Keratinocyte (primary cell): ENCODE measurements around the gene TLR9. TPM values are rescaled to one million over a fixed set of nuclear protein-coding genes. Genes with fewer than 3 reads are reported as not detected.

Experiments used
- DNase-seq: peaks from one replicate; pipeline ENCODE4 v3.0.0-alpha.2; 2011; ENCODE audit warnings: low read depth, missing footprints, low spot score
- FAIRE-seq: peaks from 2 replicates; lab custom pipeline; 2011; peaks lifted over from hg19 to GRCh38; lab: Jason Lieb, UNC
- H2AFZ ChIP-seq: 2 replicates; pipeline ENCODE4 v1.6.0; 2012; ENCODE audit warnings: low read length, control low read depth, inconsistent platforms; ENCODE audit not compliant: control insufficient read depth
- H3K27ac ChIP-seq: 2 replicates; pipeline ENCODE4 v1.5.1; 2011; ENCODE audit warnings: low read length; ENCODE audit not compliant: control insufficient read depth, insufficient read depth
- H3K27me3 ChIP-seq: 3 replicates; pipeline ENCODE4 v1.6.0; 2011; ENCODE audit warnings: low read length; ENCODE audit not compliant: control insufficient read depth, insufficient read depth; ENCODE audit errors: extremely low read depth
- H3K36me3 ChIP-seq, 2 experiments: 2 replicates in 1 of 2; 3 replicates in 1 of 2; pipeline ENCODE4 v1.5.1; 2011; ENCODE audit warnings: low read length in 2 of 2, mild to moderate bottlenecking in 1 of 2; ENCODE audit not compliant: control insufficient read depth in 2 of 2, insufficient read depth in 2 of 2; ENCODE audit errors: extremely low read depth in 1 of 2
- H3K4me1 ChIP-seq: 3 replicates; pipeline ENCODE4 v1.5.1; 2011; ENCODE audit warnings: low read length; ENCODE audit not compliant: control insufficient read depth, insufficient read depth; ENCODE audit errors: extremely low read depth
- H3K4me2 ChIP-seq: 3 replicates; pipeline ENCODE4 v1.6.0; 2011; ENCODE audit warnings: low read depth, low read length; ENCODE audit not compliant: control insufficient read depth, insufficient read depth; ENCODE audit errors: extremely low read depth
- H3K4me3 ChIP-seq, 3 experiments: fragments of 200-600 bp in 1 of 3; sonication (generic) in 1 of 3; 2 replicates in 2 of 3; 3 replicates in 1 of 3; pipeline ENCODE4 v1.5.1; 2011 to 2016; ENCODE audit warnings: low read length in 3 of 3, mild to moderate bottlenecking in 3 of 3, control low read depth in 2 of 3, inconsistent platforms in 1 of 3, low read depth in 1 of 3, mixed read lengths in 1 of 3, mixed run types in 1 of 3, moderate library complexity in 1 of 3; ENCODE audit not compliant: control insufficient read depth in 2 of 3, insufficient read depth in 2 of 3; ENCODE audit errors: extremely low read depth in 1 of 3
- H3K79me2 ChIP-seq: 2 replicates; pipeline ENCODE4 v1.6.0; 2012; ENCODE audit warnings: low read length; ENCODE audit not compliant: control insufficient read depth, insufficient read depth
- H3K9ac ChIP-seq: 3 replicates; pipeline ENCODE4 v1.6.0; 2011; ENCODE audit warnings: low read length; ENCODE audit not compliant: control insufficient read depth, insufficient read depth; ENCODE audit errors: extremely low read depth
- H3K9me1 ChIP-seq: 3 replicates; pipeline ENCODE4 v1.6.0; 2011; ENCODE audit warnings: low read length; ENCODE audit not compliant: control insufficient read depth, insufficient read depth; ENCODE audit errors: extremely low read depth
- H3K9me3 ChIP-seq: 2 replicates; pipeline ENCODE4 v1.5.1; 2012; ENCODE audit warnings: low read depth, low read length; ENCODE audit not compliant: control insufficient read depth
- H4K20me1 ChIP-seq: 3 replicates; pipeline ENCODE4 v1.6.0; 2011; ENCODE audit warnings: low read length; ENCODE audit not compliant: control insufficient read depth, insufficient read depth; ENCODE audit errors: extremely low read depth
- CTCF ChIP-seq, 3 experiments: IDR thresholded peaks in 1 of 3; conservative IDR thresholded peaks in 1 of 3; optimal IDR thresholded peaks in 1 of 3; 2 replicates in 2 of 3; 3 replicates in 1 of 3; pipeline versions ENCODE3 to v1.5.1; 2011; ENCODE audit warnings: low read length in 3 of 3, mild to moderate bottlenecking in 3 of 3, moderate library complexity in 2 of 3, control low read depth in 1 of 3, inconsistent platforms in 1 of 3; ENCODE audit not compliant: insufficient read depth in 2 of 3; ENCODE audit errors: extremely low read depth in 1 of 3
- EZH2 ChIP-seq: IDR thresholded peaks from one replicate; pipeline ENCODE4 v1.6.1; 2012; ENCODE audit warnings: inconsistent platforms, mild to moderate bottlenecking, low read length, moderate library complexity
- dilution Hi-C: fragments of 300-500 bp; cut with MboI; formaldehyde crosslinking; loops from one replicate; pipeline ENCODE4 v1.7.0; 2020; ENCODE audit warnings: low sequenced_read_pairs; ENCODE audit not compliant: extremely low pct_ligation_motif_present
- polyA plus RNA-seq, 5 experiments: library from polyadenylated mRNA; depleted of rRNA in 3 of 5; stranded (reverse) in 3 of 5; stranded (forward) in 1 of 5; unstranded in 1 of 5; fragments of >200 nt; gene quantifications; 1 replicate in 1 of 5; 2 replicates in 3 of 5; 3 replicates in 1 of 5; pipeline versions ENCODE4 v1.2.1 to v1.2.3, GENCODE V29; 2011 to 2012; ENCODE audit warnings: missing spikeins in 2 of 5, low read depth in 1 of 5, low replicate concordance in 1 of 5

Gene TLR9
- polyA plus RNA-seq, 1 donor (not counting 4 experiments of a cell fraction or from before 2014, with no cell fraction given): not detected

GRCh38 chr3:52249683-52250082 lies 24.2 kb upstream of the TLR9 start:
- H3K4me2 ChIP-seq: no peak overlapping the region
- dilution Hi-C loops: no loop called here
- H3K36me3 ChIP-seq: peaks cover 15 to 22% of the 10 kb centered on the region in 2 experiments
- no peaks in the 10 kb centered on the region for H3K79me2 ChIP-seq
- TF ChIP-seq EZH2 (no peak), CTCF (optimal IDR thresholded peaks at IDR 0.05 in 1 of 3, IDR thresholded peaks at IDR 0.05 in 1 of 3, conservative IDR thresholded peaks at IDR 0.05 in 1 of 3; ENCODE audit: extremely low read depth in 1 of 3, insufficient read depth in 2 of 3, low read length in 3 of 3) (no peak)
- no peaks in the 10 kb centered on the region for H3K9me1 ChIP-seq
- no peak for DNase-seq
- H4K20me1 ChIP-seq: peaks cover 2% of the 10 kb centered on the region
- H2AFZ ChIP-seq: no peak overlapping the region
- no peak for FAIRE-seq
- no peak overlapping the region for H3K4me3 ChIP-seq
- no peaks in the 10 kb centered on the region for H3K27me3 ChIP-seq
- H3K9ac ChIP-seq: no peak overlapping the region
- H3K4me1 ChIP-seq: peaks cover 25% of the 10 kb centered on the region
- H3K27ac ChIP-seq: no peak overlapping the region
- no peaks in the 10 kb centered on the region for H3K9me3 ChIP-seq

GRCh38 chr3:52248816-52249547 lies 23.5 kb upstream of the TLR9 start:
- Histone ChIP-seq H3K79me2 (no peaks in the 10 kb centered on the region), H3K4me2 (no peak overlapping the region), H3K9me3 (no peaks in the 10 kb centered on the region), H3K27me3 (no peaks in the 10 kb centered on the region), H3K27ac (no peak overlapping the region), H3K4me3 (no peak overlapping the region), H4K20me1 (peaks cover 2% of the 10 kb centered on the region), H3K9me1 (no peaks in the 10 kb centered on the region), H3K4me1 (peaks cover 28% of the 10 kb centered on the region), H3K9ac (no peak overlapping the region), H2AFZ (no peak overlapping the region), H3K36me3 (peaks cover 15 to 21% of the 10 kb centered on the region in 2 experiments)
- FAIRE-seq: no peak
- no peak for DNase-seq
- TF ChIP-seq EZH2 (no peak), CTCF (optimal IDR thresholded peaks at IDR 0.05 in 1 of 3, IDR thresholded peaks at IDR 0.05 in 1 of 3, conservative IDR thresholded peaks at IDR 0.05 in 1 of 3; ENCODE audit: extremely low read depth in 1 of 3, insufficient read depth in 2 of 3, low read length in 3 of 3) (no peak)
- dilution Hi-C loops: no loop called here
